GM19099 (cell line): ENCODE measurements around the gene ERVK3-1.
A peak's percentile ranks its signal among the peaks of the same experiment; 100 is the strongest.

ENCODE experiments used
- POLR2A ChIP-seq: IDR thresholded peaks from 3 replicates; pipeline ENCODE4 v1.6.1; 2011; ENCODE audit warnings: low read depth; ENCODE audit not compliant: insufficient read length; ENCODE audit errors: extremely low read depth

ERVK3-1 gene

DNA sequence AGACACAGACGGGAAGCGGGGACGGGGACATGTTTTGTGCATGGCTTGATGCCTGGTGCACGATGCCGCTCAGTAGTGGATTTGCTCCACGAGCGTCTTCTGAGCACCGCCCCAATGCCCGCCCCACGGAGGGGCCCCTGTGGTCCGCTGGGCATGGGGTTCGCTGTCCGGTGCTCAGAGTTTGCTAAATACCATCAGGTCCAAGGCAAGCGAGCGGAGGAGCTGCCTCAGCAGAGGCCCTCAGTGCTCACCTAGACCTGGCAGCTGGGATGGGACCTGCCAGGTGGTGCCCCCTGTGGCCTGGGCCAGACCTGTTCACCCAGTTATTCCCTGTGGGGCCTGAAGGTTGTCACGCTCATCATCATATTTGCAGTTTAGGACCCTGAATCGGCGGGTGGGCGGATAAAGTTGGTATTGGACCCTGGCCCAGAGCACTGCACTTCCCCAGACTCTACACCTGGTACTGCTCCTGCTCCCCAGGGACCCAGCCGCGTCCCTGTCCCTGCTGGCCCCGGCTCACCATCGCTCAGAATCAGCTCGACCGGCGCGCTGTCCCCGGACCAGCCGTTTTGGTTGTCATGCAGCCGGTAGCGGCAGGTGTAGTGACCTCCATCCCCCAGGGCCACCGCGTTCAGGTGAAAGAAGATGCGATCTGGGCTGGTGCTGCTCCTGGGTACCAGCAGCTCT lies 45.8 kb downstream of the ERVK3-1 start:
- no peak for TF ChIP-seq POLR2A

DNA sequence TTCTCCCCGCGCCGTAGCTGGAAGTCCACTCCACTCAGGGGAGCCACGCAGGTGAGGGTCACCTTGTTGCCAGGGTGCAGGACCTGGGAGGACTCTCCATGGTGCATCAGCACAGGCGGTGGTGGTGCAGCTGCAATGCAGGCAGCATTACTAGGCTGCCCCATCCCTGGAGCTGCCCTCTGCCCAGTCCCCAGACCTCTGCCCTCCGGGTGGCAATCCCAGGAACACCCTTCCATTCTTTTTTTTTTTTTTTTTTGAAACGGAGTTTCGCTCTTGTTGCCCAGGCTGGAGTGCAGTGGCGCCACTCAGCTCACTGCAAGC lies 46.3 kb downstream of the ERVK3-1 start:
- no peak for TF ChIP-seq POLR2A

- no peak for TF ChIP-seq POLR2A
Observed at GRCh38 chr19:58351990-58352755, 47.0 kb downstream of the ERVK3-1 start.

GRCh38 chr19:58352760-58353671 lies 47.8 kb downstream of the ERVK3-1 start, which contains the start of gene A1BG:
A1BG (minus strand) TSS chr19:58353492; CDS start chr19:58353437, 55 bp downstream.
- TF ChIP-seq POLR2A, result no peak

- no peak for TF ChIP-seq POLR2A
Observed at GRCh38 chr19:58353717-58354477, 48.7 kb downstream of the ERVK3-1 start.

DNA sequence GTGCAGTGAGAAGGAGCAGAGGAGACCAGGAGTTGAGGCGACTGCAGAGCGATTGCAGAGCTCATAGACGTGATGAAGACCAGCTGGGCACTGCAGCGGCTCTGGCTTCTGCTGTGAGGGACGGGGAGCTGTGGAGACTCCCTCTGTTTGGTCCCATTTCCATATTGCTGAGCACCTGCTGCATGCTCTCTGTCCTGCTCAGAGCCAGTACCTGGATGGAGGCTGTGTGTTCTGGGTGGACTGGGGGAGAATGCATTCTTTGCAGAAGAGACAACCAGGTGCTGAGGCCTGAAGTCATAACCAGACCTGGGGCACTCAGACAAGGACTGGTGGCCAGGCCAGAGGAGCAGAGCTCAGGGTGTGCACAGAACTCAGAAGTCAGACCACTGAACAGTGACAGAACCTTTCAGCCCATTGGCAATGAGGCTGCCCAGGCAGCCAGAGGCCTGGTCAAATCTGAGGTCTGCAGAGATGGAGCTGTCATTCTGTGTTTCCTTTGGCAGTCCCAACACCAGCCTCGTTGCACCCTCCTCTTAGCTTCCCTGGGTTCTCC lies 49.4 kb downstream of the ERVK3-1 start:
- TF ChIP-seq POLR2A, result no peak

DNA sequence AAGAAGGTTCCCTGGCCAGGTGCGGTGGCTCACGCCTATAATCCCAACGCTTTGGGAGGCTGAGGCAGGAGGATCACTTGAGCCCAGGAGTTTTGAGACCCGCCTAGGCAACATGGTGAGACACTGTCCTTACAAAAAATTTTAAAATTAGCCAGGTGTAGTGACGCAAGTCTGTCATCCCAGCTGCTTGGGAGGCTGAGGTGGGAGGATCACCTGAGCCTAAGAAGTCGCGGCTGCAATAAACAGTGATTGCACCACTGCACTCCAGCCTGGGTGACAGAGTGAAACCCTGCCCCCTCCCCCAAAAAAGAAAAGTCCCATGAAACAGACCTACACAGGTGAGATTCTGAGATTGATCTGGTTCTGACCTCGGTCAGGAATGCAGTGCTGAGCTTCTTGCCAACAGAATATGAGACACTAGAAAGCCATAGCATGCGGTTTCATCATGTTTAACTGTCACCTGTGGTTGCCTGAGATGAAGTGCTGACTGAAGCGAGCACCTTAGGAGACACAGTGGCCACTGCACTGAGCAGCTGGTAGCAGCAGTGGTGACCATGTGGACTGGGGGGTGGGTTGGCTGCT lies 50.1 kb downstream of the ERVK3-1 start:
- TF ChIP-seq POLR2A, result peak; percentile 22

- TF ChIP-seq POLR2A, result no peak
Observed at GRCh38 chr19:58355908-58356765, 51.0 kb downstream of the ERVK3-1 start.

DNA sequence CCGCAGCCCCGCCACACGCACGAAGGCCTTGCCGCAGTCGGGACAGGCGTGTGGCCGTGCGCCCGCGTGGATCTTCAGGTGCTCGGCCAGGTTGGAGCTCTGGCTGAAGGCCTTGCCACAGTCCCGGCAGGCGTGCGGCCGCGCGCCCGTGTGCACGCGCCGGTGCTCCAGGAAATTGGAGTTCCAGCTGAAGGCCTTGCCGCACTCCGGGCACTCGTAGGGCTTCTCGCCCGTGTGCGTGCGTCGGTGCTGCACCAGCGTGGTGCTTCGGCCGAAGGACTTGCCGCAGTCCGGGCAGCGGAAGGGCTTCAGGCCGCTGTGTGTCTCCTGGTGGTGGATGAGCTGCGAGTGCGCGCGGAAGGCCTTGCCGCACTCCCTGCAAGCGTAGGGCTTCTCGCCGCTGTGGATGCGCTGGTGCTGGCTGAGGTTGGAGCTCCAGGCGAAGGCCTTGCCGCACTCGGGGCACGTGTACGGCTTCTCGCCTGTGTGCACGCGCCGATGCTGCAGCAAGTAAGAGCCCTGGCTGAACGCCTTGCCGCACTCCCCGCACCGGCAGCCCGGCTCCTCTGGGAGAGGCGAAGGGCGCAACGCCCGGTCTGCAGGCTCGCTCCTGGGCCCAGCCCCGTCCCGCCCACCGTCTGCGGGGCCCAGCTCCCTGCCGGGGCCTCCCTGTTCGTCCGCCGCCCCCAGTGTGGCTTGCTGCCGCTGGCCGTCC lies 51.7 kb downstream of the ERVK3-1 start:
- TF ChIP-seq POLR2A, result no peak

DNA sequence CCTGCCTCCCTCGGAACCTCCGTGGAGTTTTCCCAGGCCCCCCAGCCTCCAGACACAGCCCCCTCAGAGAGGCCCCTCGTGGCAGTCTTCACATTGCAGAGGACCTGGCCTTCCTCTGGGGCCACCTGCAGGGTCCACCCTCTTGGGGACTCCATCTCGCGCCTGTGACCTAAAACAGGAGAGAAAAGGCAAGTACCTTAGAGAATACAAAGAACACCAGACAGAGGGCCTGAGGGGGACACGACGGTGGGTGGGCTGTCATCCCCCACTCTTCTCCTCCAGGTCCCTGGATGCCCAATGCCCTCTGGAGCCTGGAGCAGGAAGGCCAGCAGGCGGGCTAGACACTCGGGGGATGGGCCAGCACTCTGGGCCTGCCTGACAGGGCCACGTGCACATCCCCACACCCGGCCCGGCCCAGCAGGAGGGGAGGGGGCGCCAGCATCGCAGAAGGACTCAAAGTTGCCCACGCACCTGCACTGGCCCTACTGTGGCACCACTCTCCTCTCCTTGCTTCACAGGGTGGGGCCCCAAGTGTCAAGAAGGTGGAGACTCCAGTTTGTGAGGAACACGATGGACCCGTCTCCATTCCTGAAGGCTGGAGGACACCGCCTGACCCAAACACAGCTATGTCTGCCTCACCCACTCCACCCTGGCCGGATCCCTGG lies 52.4 kb downstream of the ERVK3-1 start:
- no peak for TF ChIP-seq POLR2A

GRCh38 chr19:58361900-58362271 lies 56.7 kb downstream of the ERVK3-1 start:
- no peak for TF ChIP-seq POLR2A
